ENCODE data around the gene MRPS14.

MRPS14 gene

GRCh38 chr1:174982971-174983689, 40.1 kb downstream of the MRPS14 start:
- DNase-seq, result no peak

DNA sequence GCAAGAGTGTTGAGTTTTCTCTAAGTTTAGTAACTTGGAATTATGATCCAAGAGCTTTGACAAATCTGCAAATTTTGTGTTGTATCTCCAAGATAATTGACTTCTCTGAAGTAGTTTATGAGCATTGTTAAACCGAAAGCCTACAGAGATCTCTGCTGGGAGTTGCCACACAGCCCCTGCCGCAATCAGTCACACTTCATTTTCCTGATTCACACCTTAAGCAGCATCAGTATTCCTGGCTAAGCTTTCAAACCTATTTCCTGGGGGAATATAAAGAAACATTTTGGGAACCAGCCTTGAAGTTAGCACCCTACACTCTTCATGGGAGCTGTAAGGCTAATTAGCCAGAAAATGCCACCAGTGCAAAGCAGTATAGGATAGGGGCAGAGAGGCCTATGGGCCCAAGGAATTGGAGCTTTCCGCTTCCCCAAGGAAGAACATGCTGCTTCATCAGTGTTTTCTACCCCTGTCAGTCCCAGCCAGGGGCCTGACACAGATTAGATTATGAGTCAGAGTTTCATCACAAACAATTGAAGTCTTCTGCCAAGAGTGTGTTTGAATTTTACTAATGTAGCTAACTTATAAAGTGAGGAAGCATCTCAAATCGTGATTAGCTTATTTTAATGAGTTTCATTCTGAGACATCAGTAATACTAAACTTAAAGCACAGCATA, 46.7 kb downstream of the MRPS14 start:
- DNase-seq, result no peak

GRCh38 chr1:174975764-174976163, 47.5 kb downstream of the MRPS14 start:
- DNase-seq, result no peak

DNA sequence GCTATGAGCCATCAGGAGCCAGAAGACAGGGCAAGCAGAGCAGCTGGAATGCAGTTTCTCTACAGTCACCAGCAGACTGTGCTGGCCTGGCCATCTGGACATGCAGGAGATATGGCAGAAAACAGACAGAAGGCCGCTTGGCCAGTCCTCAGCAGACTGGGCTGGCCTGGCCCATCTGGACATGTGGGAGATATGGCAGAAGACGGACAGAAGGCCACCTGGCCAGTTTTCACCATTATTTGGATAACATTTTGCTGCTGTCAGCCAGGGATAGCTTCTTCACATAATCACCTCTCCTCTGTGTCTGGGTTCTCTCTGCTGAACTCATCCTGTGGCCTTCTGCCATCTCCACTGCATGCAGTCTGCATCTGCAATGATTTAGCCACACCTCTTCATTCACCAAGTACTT, 48.5 kb downstream of the MRPS14 start:
- no peak for DNase-seq

DNA sequence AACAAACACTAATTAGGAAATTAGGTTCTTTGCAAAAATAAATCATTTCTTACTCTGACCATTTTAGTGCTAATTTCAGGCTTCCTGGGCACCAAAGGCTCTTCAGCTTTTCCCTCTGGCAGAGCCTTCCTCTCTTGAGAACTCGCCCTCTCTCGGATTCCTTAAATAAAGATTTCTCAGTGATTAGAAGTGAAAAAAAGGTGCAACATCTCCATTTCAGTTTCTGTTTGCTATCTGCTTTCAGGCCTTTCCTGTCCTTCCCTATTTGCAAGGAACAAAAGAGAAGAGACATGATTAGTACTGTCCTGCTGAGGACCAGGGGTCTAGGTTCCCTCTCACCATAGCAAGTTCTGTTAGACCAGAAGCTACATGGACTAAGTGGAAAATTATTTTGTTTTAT, 51.3 kb downstream of the MRPS14 start:
- no peak for DNase-seq

GRCh38 chr1:174971466-174971865, 51.8 kb downstream of the MRPS14 start:
- no peak for DNase-seq

GRCh38 chr1:174969977-174970376, 53.2 kb downstream of the MRPS14 start:
- no peak for DNase-seq

GRCh38 chr1:174968750-174969244, 54.4 kb downstream of the MRPS14 start:
- no peak for DNase-seq

DNA sequence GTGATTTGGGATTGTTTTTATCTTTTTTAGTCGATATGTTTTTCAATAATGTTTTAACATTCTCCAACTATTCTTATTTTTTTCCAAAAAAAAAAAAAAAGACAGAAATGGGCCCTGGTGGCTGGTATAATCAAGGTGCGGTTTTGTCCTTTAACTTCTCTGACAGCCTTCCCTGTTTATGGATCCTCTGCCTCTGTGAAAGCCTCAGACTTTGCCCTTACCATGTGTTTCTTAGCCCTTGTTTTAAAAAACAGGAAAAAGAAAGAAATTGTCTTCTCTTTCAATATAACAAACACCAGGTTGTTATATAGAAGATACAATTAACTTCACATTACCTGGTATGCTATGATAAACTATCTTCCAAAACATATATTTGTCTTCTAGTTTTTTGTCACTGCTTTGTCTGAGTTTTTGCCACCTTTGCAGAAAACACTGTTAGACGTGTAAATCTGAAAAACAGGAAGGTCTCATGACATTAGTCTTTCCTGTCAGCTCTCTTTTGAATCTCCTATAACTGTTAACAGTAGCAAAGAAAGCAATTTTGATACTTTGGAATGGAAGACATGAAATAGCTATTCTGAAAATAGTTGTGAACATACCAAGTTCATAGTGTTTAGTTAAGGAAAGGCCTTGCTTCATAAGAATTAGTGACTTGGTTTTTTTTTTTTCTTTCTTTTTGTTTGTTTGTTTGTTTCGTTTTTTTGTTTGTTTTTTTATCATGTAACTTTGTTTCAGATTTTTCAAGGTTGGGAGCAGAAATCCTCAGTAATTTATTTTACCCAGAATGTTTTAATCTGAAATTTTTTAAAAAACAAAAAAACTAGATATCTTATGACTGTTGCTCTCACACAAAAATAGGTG, 55.1 kb downstream of the MRPS14 start:
- no peak for DNase-seq

GRCh38 chr1:174966008-174966572, 57.1 kb downstream of the MRPS14 start:
- DNase-seq, result no peak

- DNase-seq, result no peak
Measured at GRCh38 chr1:174965362-174966007, 57.7 kb downstream of the MRPS14 start.

- no peak for DNase-seq
Measured at GRCh38 chr1:174964972-174965361, 58.3 kb downstream of the MRPS14 start.

DNA sequence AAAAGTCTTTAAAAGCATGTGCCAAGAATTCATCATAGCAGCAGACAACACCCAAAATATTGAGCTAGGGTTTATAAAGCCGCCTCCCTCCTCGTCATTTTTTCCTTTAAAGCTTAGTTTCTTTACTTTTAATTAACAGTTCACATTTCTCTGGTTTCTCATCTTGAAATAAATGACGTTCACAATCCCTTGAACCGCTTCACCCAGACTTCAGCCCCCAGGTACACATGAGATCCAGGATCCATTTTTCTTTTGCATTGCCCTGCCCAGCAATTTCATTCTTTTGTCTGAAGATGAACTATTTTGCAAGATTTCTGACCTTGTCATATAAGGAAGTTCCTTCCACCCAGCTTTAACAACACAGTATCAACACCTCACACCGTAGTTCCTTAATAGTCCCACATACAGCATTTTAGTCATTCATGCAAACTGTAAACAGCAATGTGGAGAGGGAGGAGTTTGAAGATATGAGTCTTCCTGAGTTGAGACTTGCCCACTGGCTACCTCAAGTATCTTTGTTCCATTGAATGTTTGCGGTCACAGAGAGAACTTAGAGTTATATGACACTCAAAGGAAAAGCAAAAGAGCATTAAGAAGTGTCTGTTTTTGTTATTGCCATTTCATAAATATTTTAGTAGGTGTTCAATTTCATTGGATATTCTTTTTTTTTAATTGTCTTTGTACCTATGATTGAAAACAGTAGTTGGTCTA, 58.8 kb downstream of the MRPS14 start:
- DNase-seq, result no peak

DNA sequence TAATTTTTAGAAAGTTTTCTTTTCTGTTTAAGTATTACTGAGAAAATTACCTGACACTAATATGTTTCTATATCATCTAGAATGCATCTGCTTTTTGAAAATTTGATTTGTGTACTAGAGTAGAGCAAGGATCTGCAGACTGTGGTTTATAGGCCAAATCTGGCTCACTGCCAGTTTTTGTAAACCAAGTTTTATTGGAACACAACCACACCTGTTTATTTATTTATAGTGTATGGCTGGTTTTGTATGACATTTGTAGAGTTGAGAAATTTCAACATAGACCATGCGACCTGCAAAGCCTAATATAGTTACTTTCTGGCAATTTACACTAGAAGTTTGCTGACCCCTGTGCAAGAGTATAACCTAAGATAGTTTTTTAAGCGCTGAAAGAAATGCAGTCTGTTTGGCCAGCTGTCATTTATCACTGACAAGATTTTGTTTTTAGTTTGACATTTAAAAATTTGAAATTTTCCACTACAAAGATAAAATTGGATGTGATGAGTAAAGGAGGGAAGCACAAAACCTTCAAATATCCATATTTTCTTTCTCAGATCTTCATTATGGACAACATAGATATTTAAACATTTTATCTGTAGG, 59.6 kb downstream of the MRPS14 start:
- no peak for DNase-seq

Data from NCI-H2081 treated with DMSO at 0.1 percent for 48 hours (cell line).